ENCODE results near the gene PHKA2.

Gene PHKA2

DNA sequence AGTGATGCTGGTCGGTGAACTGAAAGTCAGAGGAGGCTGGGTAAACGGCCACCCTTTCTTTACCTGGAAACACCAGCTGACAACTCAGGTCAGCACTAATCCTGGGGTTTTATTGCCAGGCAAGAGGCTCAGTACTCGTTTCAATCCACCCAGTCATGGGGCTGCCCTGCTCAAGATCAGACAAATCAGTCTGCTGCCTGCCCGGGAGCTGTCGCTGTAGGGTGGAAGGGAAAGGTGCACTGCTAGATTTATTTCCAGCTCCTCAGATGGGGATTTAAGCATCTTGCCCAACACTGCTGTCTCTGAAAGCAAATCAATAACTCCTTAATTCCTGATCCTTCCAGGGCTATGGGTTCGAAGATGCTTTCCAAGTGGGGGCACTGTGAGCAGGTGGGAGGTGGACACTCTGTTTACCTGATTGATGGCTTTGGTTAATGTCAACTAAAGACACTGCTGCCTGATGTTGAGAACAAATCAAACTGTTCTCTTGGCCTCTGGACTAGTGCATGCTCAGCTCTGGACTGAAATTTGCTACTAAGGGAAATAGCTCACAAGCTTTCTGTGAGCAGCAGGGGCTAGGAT lies 59.3 kb downstream of the PHKA2 start:
- no peak for DNase-seq

DNA sequence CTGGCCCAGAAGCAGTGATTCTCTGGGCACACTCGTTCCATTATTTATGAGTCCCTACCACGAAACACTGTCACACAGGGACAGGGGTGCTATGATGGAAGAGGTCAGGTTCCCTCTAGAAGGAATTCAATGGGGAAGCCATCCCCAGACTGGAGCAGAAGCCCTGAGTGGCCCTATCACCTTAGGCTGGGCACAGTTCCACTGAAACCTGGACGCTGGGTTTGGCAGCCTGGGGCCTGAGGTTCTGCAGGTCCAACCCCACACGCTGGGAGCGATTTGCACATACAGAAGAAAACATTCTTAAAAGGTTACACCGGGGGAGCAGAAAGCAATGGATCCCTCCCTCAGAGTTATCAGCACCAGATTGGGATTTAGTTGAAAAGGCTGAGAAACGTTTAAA lies 63.3 kb downstream of the PHKA2 start:
- DNase-seq = no peak

DNA sequence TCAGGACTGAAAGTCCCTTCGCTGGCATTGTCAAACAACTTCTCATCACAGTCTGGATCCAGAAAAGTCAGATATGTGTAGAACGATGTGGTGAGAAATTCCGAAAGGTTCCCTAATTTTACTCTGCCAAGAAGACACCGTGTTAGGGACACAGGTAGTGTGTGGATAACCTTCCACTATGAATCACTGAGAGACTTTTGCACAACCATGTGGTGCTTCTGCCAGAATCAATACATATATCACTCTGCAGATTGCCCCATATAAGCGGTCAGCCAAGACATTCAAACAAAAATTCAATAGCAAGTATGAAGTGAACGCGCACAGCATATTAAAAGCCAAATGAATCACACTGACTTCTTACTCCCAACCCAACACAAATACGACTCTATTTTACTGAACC lies 63.8 kb downstream of the PHKA2 start:
- DNase-seq = no peak

DNA sequence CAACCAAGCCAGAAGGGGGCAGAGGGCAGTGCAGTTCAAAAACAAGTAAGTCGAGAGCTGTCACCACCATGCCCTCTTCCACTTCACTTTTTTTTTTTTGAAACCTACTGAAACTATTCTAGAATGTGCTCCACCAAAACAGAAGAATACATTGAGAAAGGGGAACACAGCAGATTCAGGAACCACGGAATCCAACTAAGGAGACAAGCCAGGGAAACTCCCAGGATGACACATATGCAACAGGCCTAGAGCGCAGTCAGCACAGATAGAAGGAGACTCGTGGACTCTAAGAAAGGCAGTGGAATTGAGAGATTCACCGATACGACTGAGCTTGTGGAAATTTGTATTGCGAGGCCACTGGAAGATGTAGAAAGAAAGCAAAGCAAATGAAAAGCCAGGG lies 66.1 kb downstream of the PHKA2 start:
- peak; percentile 5 for DNase-seq

DNA sequence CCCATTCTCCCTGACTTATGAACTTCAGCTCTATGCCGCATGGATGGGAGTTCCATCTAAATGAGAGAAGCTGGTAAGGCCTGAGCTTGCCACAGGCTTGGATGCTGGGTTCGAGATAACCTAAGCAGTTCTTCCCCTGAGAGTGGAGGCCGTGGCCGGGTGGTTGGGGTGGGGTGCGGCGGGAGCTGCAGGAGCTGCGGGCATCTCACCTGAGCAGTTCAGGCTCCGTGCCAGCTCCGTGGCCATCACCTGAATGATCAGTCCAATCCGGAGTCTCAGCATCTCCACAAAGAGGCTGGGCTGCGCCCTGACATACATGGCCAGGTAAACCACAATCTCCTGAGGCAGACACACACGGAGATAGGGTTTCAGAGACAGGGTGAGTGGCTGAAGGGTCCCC lies 77.6 kb downstream of the PHKA2 start:
- DNase-seq = no peak

DNA sequence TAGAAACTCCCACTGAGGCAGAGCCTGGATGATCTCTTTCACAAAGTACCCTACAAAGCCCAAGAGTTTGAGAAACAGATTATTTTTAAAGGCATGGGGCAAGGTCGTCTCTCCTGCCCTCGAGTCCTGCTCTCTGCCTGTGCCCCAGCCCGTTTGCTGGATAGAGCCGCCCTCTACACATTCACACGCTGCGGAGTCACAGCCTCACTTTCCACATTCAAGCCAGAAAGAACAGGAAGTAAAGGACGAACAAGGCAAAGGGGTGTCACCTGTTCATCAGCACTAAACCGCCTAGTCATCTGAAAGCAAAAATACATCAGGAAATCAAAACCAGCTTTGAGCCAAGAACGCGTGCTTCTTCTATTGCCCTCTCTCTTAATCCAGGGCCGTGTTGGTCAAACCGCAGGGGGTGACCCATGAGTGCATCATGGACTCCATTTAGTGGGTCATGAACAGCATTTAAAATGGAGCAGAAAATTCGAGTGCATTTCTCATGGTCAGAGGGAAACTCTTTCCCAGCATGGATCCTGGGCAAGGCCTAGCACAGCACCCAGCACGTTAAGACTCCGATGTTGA lies 83.4 kb downstream of the PHKA2 start:
- no peak for DNase-seq

DNA sequence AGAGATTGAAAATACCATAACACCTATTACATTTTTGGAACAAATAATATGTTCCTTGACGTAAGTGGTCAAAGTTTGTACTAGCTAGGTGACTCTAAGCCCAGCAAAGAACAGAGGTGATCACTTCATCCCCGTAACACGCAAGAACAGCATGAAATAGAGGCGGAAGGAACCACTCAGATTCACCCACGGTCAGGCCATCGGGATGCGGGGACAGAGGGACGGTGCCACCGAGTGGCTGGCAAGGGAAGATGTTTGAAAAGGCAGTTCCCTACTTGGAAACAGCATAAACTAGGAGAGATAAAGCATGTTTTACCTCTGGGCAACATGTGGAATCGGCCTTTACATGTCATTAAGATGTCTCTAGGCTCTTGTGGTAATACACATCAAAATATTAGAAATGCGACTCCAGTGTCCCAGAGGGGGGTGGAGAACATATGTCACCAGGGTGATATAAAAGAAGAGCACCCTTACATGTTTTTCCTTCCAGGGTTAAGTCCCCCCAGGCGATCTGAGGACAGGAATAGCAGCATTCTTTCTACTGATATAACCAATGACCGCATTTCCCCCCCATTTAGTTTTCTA lies 84.0 kb downstream of the PHKA2 start:
- no peak for DNase-seq

DNA sequence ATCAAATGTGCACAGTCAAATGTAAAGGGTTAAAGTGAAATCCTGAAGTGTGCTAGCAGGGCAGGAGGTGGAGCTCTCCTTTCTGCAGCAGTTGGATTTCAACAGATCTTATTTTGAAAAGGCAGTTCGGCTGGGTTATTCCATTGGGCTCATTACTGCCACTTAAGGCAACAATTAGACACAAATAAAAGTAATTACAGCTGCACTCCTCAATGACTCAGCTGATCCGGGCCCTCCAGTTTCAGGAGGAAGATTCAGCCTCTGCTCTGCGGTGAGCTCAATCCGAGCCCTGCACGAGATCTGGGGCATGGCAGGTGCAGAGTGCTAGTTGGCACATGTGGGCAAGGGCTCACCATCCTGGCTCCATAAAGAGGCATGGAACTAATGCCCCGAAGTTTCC lies 85.4 kb downstream of the PHKA2 start:
- no peak for DNase-seq

DNA sequence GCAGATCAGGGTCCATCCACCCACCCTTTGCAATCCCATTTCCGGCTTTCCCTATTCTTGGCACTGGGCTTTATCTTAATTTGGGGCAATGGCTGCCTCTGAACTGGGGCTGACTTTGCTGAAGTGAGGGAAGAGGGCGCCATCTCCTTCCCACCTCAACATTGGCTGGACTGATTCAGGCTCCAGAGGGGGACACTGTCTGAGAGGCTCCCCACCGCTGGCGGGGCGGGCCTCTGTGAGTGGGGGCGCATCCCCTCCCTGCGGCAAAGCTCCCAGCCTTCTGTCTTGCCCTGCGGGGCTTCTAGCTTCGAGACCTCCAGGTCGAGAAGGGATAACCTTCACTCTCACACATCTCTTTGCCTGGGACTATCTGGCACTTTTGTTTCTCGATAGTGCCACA lies 85.8 kb downstream of the PHKA2 start:
- DNase-seq = no peak

DNA sequence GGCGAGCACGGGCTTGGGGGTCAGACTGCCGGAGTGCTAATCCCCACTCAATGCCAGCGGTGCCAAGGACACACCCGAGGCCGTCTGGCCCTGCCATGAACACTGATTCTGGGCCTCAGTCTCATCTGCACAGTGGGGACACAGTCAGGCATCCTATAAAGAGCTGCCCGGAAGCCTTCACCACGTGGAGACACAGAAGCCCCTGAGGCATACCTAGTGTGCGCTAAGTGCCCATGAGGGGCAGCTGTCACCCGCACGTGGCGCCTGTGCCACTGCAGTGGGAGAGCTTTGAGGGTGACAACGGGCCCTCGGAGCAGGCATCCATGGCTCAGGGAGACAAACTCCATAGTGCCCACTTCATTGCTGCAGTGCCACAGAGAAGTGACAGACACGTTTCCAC lies 86.3 kb downstream of the PHKA2 start:
- DNase-seq = no peak

DNA sequence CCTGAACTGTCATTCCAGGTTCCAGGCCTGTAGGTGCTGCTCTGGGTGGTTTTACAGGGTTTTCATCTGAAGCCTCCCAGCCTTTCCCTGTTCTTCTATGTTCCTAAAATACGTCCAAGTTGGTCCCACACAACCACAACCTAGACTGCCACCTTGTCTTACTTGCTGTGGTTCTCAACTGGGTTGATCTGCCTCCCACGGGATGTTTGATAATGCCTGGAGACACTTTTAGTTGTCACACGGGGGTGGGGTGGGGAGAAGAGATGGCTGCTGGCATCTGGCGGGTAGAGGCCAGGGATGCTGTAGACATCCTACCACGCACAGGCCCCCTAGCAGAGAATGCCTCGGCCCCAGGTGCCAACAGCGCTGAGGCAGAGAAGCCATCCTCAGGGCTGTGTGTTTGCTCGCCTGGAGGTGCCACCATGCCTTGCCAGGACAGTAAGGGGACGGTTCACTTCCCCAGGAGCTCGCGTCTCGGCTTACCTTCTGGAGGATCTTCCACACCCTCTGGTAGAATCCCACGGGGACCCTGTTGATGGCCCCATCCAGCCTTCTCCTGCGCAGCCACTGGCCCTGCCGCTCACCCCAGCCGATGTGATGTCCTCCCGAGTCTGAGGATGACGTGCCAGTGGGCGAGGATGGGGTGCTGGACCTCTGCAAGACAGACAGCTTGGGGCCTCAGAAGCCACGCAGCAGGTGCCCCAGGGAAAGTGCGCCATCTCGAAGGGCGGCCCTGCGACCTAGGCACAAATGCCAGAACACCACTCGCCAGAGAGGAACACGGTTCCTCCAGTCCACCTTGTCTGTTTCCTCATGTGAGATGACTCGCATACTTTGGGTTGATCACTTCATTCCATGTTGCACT lies 87.0 kb downstream of the PHKA2 start:
- no peak for DNase-seq

DNA sequence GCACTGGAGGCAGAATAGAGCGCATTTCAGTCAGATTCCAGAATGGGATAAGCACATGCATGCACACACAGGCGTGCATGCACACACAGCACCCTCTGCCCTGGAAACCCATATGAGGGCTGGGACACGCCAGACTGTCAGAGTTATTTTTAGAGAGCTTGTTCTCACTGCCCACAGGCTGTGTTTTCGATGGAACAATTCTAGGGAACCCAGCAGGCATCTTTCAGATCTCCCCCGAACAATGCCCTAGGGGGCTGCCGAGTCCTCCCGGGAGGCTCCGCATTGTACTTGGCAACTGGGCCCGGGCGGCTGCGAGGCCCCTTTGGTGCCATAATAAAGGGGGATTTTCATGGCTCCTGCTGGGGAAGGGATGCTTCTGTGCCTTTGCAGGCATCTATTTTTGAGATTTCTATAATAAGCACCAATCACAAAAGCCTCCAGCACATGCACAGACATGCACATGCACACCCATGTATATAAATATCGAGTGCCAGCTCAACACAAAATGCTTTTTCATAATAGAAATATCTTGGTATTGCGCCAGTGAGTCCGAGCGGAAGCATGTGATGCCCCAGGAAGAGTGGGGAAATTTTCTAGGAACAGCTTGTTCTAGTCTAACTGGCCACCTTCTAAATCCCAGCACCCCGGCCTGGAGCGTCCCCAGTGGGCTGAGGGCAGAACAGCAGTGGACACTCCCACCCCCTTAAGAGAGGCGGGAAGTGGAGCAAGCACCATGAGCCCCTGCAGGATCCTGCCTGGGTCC lies 88.5 kb downstream of the PHKA2 start:
- DNase-seq = no peak

DNA sequence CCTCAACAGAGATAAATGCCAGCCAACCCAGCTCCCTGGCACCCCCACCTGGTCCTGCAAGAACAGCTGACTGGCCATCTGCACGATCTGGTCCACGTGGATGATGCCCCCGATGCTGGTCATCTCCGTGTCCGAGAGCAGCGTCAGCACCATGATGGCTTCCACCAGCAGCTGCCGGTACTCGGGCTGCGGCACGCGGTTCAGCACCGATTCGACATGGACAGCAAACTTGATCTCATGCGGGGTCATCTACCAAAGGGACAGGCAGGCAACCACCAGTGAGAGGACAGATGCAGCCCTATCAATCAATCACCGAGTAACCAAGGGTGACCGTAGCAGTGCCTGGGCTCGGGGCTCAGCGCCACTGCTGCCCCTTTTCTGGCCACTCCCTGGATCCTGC lies 89.8 kb downstream of the PHKA2 start:
- DNase-seq = no peak

DNA sequence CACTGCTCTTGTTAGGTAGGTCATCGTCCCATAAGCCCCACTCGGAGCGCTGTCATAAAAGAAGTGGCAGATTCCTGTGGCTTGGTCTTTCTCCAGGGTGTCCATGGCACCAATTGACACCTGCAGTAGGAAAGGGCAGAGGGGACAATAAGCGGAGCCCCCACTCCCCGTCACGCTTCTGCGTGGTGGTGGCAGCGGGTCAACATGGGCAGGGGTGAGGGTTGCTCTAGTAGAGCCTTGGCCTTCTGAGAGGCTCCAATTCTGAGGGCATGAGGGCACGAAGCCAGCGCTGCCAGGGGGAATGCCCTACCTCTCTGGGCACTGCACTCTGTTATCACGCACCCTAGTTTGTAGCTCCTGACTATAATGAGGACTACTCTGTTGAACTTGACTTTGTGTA lies 90.4 kb downstream of the PHKA2 start:
- no peak for DNase-seq

DNA sequence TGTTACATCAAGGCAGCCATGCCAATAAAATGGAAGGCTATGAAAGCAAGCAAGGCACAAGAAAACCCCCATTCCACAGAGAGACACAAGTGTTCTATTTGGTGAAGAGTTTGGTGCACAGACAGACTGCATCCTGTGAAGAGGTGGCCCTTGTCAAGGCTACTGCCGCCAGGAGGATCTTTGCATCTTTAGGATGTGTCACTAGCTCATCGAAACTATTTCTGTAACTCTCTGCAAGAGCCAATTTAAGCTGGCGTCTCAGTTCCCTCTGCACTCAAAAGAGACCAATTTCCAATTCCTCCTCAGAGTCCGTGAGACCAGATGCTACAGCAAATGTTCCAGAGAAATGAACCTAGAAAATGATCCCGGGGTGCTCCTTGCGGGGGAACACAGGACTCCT lies 91.0 kb downstream of the PHKA2 start:
- no peak for DNase-seq

DNA sequence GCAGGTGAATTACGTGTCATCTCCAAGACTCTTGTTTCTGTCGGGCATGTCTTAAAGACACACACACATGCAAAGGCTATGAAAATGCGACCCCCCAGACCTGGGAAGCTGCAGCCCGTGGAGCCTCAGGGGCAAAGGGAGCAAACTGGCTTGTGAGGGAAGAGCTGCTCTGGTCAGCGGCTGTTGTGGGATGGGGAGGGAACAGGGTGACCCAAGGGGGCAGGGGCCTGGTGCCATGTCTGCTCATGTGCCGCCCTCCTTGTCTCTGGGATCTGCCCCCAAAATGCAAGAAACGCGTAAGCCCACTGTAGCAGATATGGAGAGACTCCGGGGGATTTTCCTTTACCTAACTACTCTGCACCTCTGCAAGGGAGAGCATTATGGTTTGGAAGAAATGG lies 92.4 kb downstream of the PHKA2 start:
- no peak for DNase-seq

DNA sequence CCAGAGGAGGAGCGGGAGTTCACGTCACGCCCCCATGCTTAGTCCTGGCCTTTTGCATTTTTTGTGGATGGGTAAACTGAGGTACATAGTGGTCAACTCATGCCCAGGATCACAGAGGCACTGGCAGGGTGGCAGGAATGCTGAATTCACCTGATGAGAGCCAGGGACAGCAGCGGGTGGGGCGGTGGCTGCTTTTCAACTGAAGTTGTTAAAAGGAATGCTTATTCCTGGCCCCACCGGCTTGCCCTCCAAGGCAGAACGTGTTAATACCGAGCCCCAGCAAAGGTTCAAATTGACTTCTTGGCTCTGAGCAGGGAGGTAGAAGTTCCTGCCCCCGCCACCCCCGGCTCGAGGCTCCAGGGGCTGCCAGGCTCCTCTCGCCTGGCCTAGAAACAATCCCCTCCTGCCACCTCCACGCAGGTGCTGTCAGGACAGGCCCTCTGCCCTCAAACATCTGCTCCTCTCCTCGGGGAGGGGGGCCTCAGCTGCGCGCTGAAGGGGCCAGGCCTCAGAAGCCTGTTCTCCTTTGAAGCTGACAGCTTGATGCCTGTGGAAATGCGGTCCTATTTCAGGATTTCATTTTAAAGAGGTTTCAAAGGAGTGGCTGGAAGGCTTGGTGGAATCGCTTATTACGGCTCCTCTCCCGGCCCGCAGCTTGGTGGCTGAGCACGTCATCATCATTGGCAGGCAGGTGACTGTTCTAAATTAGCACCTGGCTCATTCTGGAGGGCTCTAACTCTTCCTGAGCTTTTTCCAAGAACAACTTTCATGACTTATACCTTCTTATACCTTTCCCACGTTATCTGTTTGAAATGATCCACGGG lies 93.0 kb downstream of the PHKA2 start:
- DNase-seq = no peak

DNA sequence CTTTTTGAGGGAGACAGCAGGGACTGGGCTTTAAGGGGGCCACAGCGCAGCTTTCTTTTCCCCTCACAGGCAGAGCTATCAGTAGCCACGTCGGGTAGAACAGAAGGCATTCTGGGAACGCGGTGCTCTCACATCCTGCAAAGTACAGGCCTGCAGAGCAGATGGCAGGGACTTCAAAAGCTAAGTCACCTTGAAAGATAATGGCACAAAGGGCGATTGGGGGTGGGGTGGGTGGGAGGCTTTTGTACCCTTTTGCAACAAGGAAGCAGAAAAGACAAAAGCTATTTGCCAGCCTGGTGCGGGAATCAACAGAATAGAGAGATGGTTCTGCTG lies 93.9 kb downstream of the PHKA2 start:
- no peak for DNase-seq

DNA sequence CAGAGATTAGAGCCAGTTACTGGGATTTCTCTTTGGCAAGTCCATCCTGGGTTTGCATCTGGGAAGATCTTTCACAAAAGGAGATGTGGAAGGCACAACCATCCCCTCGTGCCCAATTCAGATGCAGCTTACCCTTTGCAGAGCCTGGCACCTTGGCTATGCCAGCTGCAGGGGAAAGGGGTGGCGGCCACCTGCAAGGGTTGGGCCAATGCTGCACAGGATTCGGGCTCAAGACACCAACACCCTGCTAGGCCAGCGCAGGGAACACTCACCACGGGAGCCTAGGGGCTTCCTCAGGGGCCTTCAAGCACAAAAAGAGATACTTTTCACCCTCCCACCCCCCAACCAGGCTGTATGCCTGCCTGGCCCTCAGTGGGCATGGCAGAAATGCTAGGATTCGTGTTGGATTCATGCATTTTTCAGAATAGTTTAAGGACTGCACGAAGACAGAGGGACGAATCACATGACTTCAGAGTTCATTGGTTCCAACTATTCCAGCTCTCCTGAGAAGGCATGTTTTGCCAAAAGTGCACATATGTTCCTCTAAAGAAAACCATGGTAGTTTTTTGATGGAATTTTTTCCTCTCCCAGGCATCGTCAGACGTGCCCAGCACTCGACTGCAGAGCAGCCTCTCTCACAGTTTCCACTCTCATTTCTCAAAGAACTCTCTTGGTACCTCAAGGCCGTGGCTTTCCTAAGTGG lies 94.4 kb downstream of the PHKA2 start:
- no peak for DNase-seq

DNA sequence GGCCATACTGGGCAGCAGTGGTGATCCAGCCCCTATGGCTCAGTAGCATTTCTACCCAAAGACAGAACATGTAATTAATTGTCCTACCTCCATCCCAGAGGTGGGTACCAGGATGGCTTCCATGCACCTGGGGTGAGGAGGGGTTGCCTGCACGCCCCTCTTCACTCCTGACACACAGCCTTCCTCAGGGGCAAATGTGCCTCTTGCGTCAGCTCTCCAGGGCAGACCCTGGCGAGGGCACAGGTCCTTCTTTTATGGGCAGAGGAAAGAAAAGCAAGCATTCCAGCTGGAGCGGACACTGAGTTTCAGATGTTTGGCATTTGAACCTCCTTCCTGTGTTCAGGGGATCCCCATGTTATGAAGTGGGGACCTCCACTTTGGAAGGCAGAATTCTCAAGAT lies 95.6 kb downstream of the PHKA2 start:
- no peak for DNase-seq

DNA sequence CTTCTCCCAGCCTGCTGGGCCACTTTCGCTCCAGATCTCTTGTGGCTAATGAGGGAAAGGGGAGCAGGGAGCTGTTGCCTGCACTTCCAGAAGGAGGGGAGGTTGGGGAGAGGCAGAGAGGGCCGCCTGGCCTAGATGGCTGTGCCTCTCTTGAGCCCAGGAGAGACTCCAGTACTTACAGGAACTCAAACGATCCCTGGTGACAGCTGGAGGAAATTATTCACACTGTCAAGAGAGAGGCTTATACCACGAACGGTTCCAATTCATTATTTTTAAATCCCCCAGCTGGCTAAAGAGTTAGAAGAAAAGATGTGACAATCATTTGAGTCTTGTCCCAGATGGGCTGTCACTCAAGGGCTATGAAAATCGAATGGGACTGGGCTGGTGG lies 96.1 kb downstream of the PHKA2 start:
- no peak for DNase-seq
